ENCODE results near the gene RAB43.
"Not testable (repeated sequence)": the region's sequence is repeated elsewhere in the genome, so short reads cannot be mapped to it uniquely, and the experiment has no call there.

The RAB43 gene

GRCh38 chr3:129121792-129122411, at the start of gene RAB43:
TSS of gene RAB43 (minus strand) at chr3:129121804. CDS start at chr3:129121489, 315 bp downstream.
- H3K4me3 ChIP-seq (ENCODE audit: low read depth, low read length), result peak within 1 kb of the TSS; percentile 87
- peak; percentile 87 for DNase-seq (ENCODE audit: low read depth)
- TF ChIP-seq, protein P1, sequence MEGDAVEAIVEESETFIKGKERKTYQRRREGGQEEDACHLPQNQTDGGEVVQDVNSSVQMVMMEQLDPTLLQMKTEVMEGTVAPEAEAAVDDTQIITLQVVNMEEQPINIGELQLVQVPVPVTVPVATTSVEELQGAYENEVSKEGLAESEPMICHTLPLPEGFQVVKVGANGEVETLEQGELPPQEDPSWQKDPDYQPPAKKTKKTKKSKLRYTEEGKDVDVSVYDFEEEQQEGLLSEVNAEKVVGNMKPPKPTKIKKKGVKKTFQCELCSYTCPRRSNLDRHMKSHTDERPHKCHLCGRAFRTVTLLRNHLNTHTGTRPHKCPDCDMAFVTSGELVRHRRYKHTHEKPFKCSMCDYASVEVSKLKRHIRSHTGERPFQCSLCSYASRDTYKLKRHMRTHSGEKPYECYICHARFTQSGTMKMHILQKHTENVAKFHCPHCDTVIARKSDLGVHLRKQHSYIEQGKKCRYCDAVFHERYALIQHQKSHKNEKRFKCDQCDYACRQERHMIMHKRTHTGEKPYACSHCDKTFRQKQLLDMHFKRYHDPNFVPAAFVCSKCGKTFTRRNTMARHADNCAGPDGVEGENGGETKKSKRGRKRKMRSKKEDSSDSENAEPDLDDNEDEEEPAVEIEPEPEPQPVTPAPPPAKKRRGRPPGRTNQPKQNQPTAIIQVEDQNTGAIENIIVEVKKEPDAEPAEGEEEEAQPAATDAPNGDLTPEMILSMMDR (conservative IDR thresholded peaks at IDR 0.05; ENCODE audit: low read depth, low read length), result no peak

GRCh38 chr3:129166579-129167332, 45.2 kb upstream of the RAB43 start:
- TF ChIP-seq, protein P1 (conservative IDR thresholded peaks at IDR 0.05; ENCODE audit: low read depth, low read length), result no peak
- DNase-seq (ENCODE audit: low read depth), result no peak
- H3K4me3 ChIP-seq (ENCODE audit: low read depth, low read length), result no peak overlapping the region

GRCh38 chr3:129165594-129165993, 44.0 kb upstream of the RAB43 start:
- not testable (repeated sequence) for H3K4me3 ChIP-seq (ENCODE audit: low read depth, low read length); DNase-seq (ENCODE audit: low read depth)

- TF ChIP-seq, protein P1 (conservative IDR thresholded peaks at IDR 0.05; ENCODE audit: low read depth, low read length), result no peak
- H3K4me3 ChIP-seq (ENCODE audit: low read depth, low read length), result no peak overlapping the region
- no peak for DNase-seq (ENCODE audit: low read depth)
Measured at GRCh38 chr3:129164500-129164899, 42.9 kb upstream of the RAB43 start.

GRCh38 chr3:129162729-129163579, 41.4 kb upstream of the RAB43 start:
- H3K4me3 ChIP-seq (ENCODE audit: low read depth, low read length), result no peak overlapping the region
- TF ChIP-seq, protein P1 (conservative IDR thresholded peaks at IDR 0.05; ENCODE audit: low read depth, low read length), result peak; percentile 44
- no peak for DNase-seq (ENCODE audit: low read depth)

DNA sequence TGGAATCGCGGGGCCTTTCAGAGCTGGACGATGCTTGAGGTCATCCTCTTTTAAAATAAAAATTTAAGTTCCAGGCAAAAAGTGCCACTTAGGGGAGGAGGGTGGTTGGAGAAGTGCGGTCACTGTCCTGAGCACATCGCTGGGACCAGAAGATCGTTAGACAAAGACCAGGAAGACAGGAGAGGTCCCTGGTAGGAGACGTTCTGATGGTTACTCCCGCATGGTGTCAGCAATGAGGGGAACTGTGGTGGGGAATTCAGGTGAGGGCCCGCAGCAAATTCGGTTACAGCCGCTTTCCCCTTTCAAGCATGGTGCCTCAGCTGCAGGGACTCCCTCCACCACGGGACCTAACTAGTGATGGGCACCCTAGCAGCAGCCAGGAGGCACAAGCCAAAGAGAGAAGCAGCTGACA, 40.3 kb upstream of the RAB43 start:
- DNase-seq (ENCODE audit: low read depth), result peak; percentile 25
- TF ChIP-seq, protein P1 (conservative IDR thresholded peaks at IDR 0.05; ENCODE audit: low read depth, low read length), result no peak
- peak overlapping the region; percentile 82 for H3K4me3 ChIP-seq (ENCODE audit: low read depth, low read length)

Measured in choroid plexus epithelial cell (primary cell).